Liver (tissue), 9 donors: Measurements from ENCODE around the gene EVI5. TPM values are rescaled to one million over a fixed set of nuclear protein-coding genes. Genes with fewer than 3 reads are reported as not detected.
"Not testable (repeated sequence)": the region's sequence is repeated elsewhere in the genome, so short reads cannot be mapped to it uniquely, and the experiment has no call there.

Source experiments
- DNase-seq: peaks from one replicate; pipeline ENCODE4 v3.0.0-alpha.2; 2017; ENCODE audit warnings: low spot score
- H3K27ac ChIP-seq, 2 donors: one replicate each; pipeline ENCODE4 v1.7.0; 2013; ENCODE audit warnings: inconsistent platforms in 2 of 2, low read length in 2 of 2, control low read depth in 1 of 2, low read depth in 1 of 2, mild to moderate bottlenecking in 1 of 2
- H3K27me3 ChIP-seq, 4 donors: one replicate each; pipeline versions ENCODE4 v1.6.1 to v1.7.0; 2013; ENCODE audit warnings: low read length in 3 of 4, inconsistent platforms in 1 of 4, mild to moderate bottlenecking in 1 of 4, moderate library complexity in 1 of 4; ENCODE audit not compliant: control insufficient read depth in 4 of 4, insufficient read depth in 4 of 4
- H3K36me3 ChIP-seq, 4 donors: one replicate each; pipeline versions ENCODE4 v1.6.1 to v1.7.0; 2013; ENCODE audit warnings: low read length in 3 of 4, mild to moderate bottlenecking in 3 of 4, low read depth in 1 of 4, moderate library complexity in 1 of 4; ENCODE audit not compliant: control insufficient read depth in 4 of 4, insufficient read depth in 3 of 4
- H3K4me1 ChIP-seq, 4 donors: one replicate each; pipeline versions ENCODE4 v1.6.1 to v1.7.0; 2013; ENCODE audit warnings: low read length in 3 of 4, mild to moderate bottlenecking in 3 of 4, moderate library complexity in 1 of 4; ENCODE audit not compliant: control insufficient read depth in 4 of 4, insufficient read depth in 4 of 4
- H3K4me3 ChIP-seq, 3 donors: one replicate each; pipeline versions ENCODE4 v1.6.1 to v1.7.0; 2013; ENCODE audit warnings: low read length in 3 of 3, control low read depth in 1 of 3, low read depth in 1 of 3, mild to moderate bottlenecking in 1 of 3
- H3K9ac ChIP-seq, 2 donors: one replicate each; pipeline ENCODE4 v1.7.0; 2013; ENCODE audit warnings: low read length in 2 of 2, mild to moderate bottlenecking in 2 of 2, moderate library complexity in 2 of 2, control low read depth in 1 of 2, low read depth in 1 of 2
- H3K9me3 ChIP-seq, 4 donors: one replicate each; pipeline versions ENCODE4 v1.6.1 to v1.7.0; 2013; ENCODE audit warnings: low read length in 3 of 4; ENCODE audit not compliant: control insufficient read depth in 4 of 4
- ATF3 ChIP-seq: IDR thresholded peaks from 2 replicates; pipeline ENCODE4 v1.6.1; 2016; ENCODE audit warnings: antibody characterized with exemption
- CTCF ChIP-seq: fragments of 150-350 bp; IDR thresholded peaks from 2 replicates; pipeline ENCODE4 v1.5.1; 2017; ENCODE audit warnings: improper control_type of control experiment, low read depth, low read length; ENCODE audit not compliant: missing input control
- EGR1 ChIP-seq, 2 donors: IDR thresholded peaks; 2 replicates each; pipeline ENCODE4 v1.6.1; 2016 to 2018; ENCODE audit warnings: antibody characterized with exemption in 2 of 2, low read depth in 2 of 2
- FOXA1 ChIP-seq: IDR thresholded peaks from 2 replicates; pipeline ENCODE4 v1.6.1; 2016; ENCODE audit warnings: antibody characterized with exemption
- FOXA2 ChIP-seq: IDR thresholded peaks from 2 replicates; pipeline ENCODE4 v1.6.1; 2016; ENCODE audit warnings: antibody characterized with exemption
- GABPA ChIP-seq, 2 donors: IDR thresholded peaks in 1 of 2; conservative IDR thresholded peaks in 1 of 2; 2 replicates each; pipeline ENCODE4 v1.6.1; 2016; ENCODE audit warnings: antibody characterized with exemption in 2 of 2, mild to moderate bottlenecking in 1 of 2, moderate library complexity in 1 of 2
- HNF4G ChIP-seq: IDR thresholded peaks from 2 replicates; pipeline ENCODE4 v1.6.1; 2016; ENCODE audit warnings: antibody characterized with exemption
- JUND ChIP-seq, 2 donors: IDR thresholded peaks; 2 replicates each; pipeline ENCODE4 v1.6.1; 2016; ENCODE audit warnings: antibody characterized with exemption in 2 of 2
- NR2F2 ChIP-seq: IDR thresholded peaks from 2 replicates; pipeline ENCODE4 v1.6.1; 2016; ENCODE audit warnings: antibody characterized with exemption
- RAD21 ChIP-seq, 2 donors: IDR thresholded peaks; 2 replicates each; pipeline ENCODE4 v1.6.1; 2016; ENCODE audit warnings: antibody characterized with exemption in 2 of 2, mild to moderate bottlenecking in 2 of 2
- RXRA ChIP-seq, 2 donors: IDR thresholded peaks; 2 replicates each; pipeline ENCODE4 v1.6.1; 2017 to 2018; ENCODE audit warnings: antibody characterized with exemption in 2 of 2, mild to moderate bottlenecking in 1 of 2
- SP1 ChIP-seq: IDR thresholded peaks from 2 replicates; pipeline ENCODE4 v1.6.1; 2018; ENCODE audit warnings: antibody characterized with exemption, mild to moderate bottlenecking
- YY1 ChIP-seq: IDR thresholded peaks from 2 replicates; pipeline ENCODE4 v1.6.1; 2016; ENCODE audit warnings: antibody characterized with exemption, mild to moderate bottlenecking
- ZBTB33 ChIP-seq: IDR thresholded peaks from 2 replicates; pipeline ENCODE4 v1.6.1; 2016; ENCODE audit warnings: antibody characterized with exemption
- WGBS: extraction: QIAGEN DNeasy Blood & Tissue Kit; methylation state at CpG from one replicate; pipeline ENCODE4 v1.1.7; 2013; 5-methylcytosine and 5-hydroxymethylcytosine counted together
- polyA plus RNA-seq, 2 donors: library from polyadenylated mRNA; stranded (reverse) in 1 of 2; unstranded in 1 of 2; fragments of 200-250 nt in 1 of 2; fragments of >200 nt in 1 of 2; fragmentation: Nextera tagmentation in 1 of 2; extraction: Ambion mirVana in 1 of 2; gene quantifications; one replicate each; pipeline versions ENCODE4 v1.2.1 to v1.2.3, GENCODE V29; 2013 to 2015
- total RNA-seq, 2 donors: library from RNA; depleted of rRNA; stranded (reverse); fragments of >200 nt; gene quantifications; one replicate each; pipeline ENCODE4 v1.2.3, GENCODE V29; 2014
- TF ChIP-seq, protein P1 (sequence below): IDR thresholded peaks from 2 replicates; pipeline ENCODE4 v1.6.1; 2016; ENCODE audit warnings: antibody characterized with exemption
- TF ChIP-seq, protein P2 (sequence below): IDR thresholded peaks from 2 replicates; pipeline ENCODE4 v1.6.1; 2016; ENCODE audit warnings: antibody characterized with exemption, mild to moderate bottlenecking
- donor health status: healthy.
- donor health status: healthy.
- donor health status: healthy.
- donor health status: healthy.
- donor health status: healthy.

EVI5 gene
- total and polyA plus RNA-seq, 4 donors = 4.0 to 35.9 (median 19.1) TPM

GRCh38 chr1:92730476-92730875 lies 54.4 kb downstream of the EVI5 start:
- no peaks in the 10 kb centered on the region for H3K4me1 ChIP-seq
- H3K27me3 ChIP-seq = no peaks in the 10 kb centered on the region
- H3K27ac ChIP-seq = no peak overlapping the region
- WGBS = 99% methylated on average over 2 of the region's 2 CpGs
- H3K36me3 ChIP-seq = no peaks in the 10 kb centered on the region
- DNase-seq = no peak
- TF ChIP-seq SP1 (no peak), CTCF (no peak), ATF3 (no peak), FOXA2 (no peak), JUND (IDR thresholded peaks at IDR 0.05) (no peak), GABPA (IDR thresholded peaks at IDR 0.05 in 1 of 2, conservative IDR thresholded peaks at IDR 0.05 in 1 of 2) (no peak), YY1 (no peak), RAD21 (IDR thresholded peaks at IDR 0.05) (no peak), RXRA (IDR thresholded peaks at IDR 0.05) (no peak), NR2F2 (no peak), FOXA1 (no peak), HNF4G (no peak), EGR1 (IDR thresholded peaks at IDR 0.05; ENCODE audit: low read depth in 2 of 2) (no peak)
- TF ChIP-seq, protein P1, sequence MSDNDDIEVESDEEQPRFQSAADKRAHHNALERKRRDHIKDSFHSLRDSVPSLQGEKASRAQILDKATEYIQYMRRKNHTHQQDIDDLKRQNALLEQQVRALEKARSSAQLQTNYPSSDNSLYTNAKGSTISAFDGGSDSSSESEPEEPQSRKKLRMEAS = no peak
- no peak overlapping the region for H3K4me3 ChIP-seq
- H3K9ac ChIP-seq = no peak overlapping the region
- no peaks in the 10 kb centered on the region for H3K9me3 ChIP-seq

GRCh38 chr1:92728697-92729096 lies 56.2 kb downstream of the EVI5 start:
- 88% methylated on average over 4 of the region's 4 CpGs for WGBS
- no peak overlapping the region for H3K27ac ChIP-seq
- no peaks in the 10 kb centered on the region for H3K4me1 ChIP-seq
- no peaks in the 10 kb centered on the region for H3K27me3 ChIP-seq
- H3K36me3 ChIP-seq = no peaks in the 10 kb centered on the region
- H3K9me3 ChIP-seq = no peaks in the 10 kb centered on the region
- DNase-seq = no peak
- no peak overlapping the region for H3K9ac ChIP-seq
- H3K4me3 ChIP-seq = no peak overlapping the region
- no peak for TF ChIP-seq FOXA2
- TF ChIP-seq SP1 = no peak
- no peak for TF ChIP-seq HNF4G
- TF ChIP-seq FOXA1 = no peak
- TF ChIP-seq GABPA (IDR thresholded peaks at IDR 0.05 in 1 of 2, conservative IDR thresholded peaks at IDR 0.05 in 1 of 2) = no peak
- TF ChIP-seq ZBTB33 = no peak
- TF ChIP-seq NR2F2 = no peak
- TF ChIP-seq ATF3 = no peak
- TF ChIP-seq YY1 = no peak
- TF ChIP-seq, protein P2, sequence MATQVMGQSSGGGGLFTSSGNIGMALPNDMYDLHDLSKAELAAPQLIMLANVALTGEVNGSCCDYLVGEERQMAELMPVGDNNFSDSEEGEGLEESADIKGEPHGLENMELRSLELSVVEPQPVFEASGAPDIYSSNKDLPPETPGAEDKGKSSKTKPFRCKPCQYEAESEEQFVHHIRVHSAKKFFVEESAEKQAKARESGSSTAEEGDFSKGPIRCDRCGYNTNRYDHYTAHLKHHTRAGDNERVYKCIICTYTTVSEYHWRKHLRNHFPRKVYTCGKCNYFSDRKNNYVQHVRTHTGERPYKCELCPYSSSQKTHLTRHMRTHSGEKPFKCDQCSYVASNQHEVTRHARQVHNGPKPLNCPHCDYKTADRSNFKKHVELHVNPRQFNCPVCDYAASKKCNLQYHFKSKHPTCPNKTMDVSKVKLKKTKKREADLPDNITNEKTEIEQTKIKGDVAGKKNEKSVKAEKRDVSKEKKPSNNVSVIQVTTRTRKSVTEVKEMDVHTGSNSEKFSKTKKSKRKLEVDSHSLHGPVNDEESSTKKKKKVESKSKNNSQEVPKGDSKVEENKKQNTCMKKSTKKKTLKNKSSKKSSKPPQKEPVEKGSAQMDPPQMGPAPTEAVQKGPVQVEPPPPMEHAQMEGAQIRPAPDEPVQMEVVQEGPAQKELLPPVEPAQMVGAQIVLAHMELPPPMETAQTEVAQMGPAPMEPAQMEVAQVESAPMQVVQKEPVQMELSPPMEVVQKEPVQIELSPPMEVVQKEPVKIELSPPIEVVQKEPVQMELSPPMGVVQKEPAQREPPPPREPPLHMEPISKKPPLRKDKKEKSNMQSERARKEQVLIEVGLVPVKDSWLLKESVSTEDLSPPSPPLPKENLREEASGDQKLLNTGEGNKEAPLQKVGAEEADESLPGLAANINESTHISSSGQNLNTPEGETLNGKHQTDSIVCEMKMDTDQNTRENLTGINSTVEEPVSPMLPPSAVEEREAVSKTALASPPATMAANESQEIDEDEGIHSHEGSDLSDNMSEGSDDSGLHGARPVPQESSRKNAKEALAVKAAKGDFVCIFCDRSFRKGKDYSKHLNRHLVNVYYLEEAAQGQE = no peak
- no peak for TF ChIP-seq RAD21 (IDR thresholded peaks at IDR 0.05)

GRCh38 chr1:92723713-92724112 lies 61.2 kb downstream of the EVI5 start:
- not testable (repeated sequence) for DNase-seq, H3K4me1 ChIP-seq, H3K9me3 ChIP-seq, H3K4me3 ChIP-seq, H3K9ac ChIP-seq, H3K36me3 ChIP-seq, H3K27me3 ChIP-seq, H3K27ac ChIP-seq
- WGBS = 98% methylated on average over 9 of the region's 9 CpGs
